ENCODE measurements around the gene SQSTM1.

DNA sequence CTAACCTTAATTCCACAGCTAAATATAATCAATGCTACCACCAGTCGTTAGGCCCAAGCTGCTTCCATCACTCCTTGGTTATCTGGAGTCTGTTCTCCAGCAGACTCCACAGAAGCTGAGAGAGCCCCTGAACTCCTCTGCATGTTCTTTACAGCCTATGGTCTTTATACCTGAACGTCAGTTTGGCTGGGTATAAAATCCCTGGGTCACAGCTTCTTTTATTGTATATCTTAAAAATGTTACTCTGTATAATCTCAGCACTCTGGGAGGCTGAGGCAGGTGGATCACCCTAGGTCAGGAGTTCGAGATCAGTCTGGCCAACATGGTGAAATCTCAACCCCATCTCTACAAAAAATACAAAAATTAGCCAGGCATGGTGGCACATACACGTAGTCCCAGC lies 61.6 kb downstream of the SQSTM1 start:
- TF ChIP-seq, protein P1, sequence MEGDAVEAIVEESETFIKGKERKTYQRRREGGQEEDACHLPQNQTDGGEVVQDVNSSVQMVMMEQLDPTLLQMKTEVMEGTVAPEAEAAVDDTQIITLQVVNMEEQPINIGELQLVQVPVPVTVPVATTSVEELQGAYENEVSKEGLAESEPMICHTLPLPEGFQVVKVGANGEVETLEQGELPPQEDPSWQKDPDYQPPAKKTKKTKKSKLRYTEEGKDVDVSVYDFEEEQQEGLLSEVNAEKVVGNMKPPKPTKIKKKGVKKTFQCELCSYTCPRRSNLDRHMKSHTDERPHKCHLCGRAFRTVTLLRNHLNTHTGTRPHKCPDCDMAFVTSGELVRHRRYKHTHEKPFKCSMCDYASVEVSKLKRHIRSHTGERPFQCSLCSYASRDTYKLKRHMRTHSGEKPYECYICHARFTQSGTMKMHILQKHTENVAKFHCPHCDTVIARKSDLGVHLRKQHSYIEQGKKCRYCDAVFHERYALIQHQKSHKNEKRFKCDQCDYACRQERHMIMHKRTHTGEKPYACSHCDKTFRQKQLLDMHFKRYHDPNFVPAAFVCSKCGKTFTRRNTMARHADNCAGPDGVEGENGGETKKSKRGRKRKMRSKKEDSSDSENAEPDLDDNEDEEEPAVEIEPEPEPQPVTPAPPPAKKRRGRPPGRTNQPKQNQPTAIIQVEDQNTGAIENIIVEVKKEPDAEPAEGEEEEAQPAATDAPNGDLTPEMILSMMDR (IDR thresholded peaks at IDR 0.05; ENCODE audit: insufficient read depth, low read length, poor library complexity, severe bottlenecking), result no peak
- TF ChIP-seq EZH2phosphoT487 (conservative IDR thresholded peaks at IDR 0.05; ENCODE audit: low read length), result no peak
